Measurements from ENCODE around the gene FOXP1. TPM values are rescaled to one million over a fixed set of nuclear protein-coding genes. Genes with fewer than 3 reads are reported as not detected.

Gene FOXP1
- total RNA-seq, 4 donors from 2014 or later, result 13.2 to 46.6 (median 29.2) TPM

GRCh38 chr3:71450162-71450561 is 133.4 kb downstream of the FOXP1 start:
- in situ Hi-C loops (cut with MboI; ENCODE audit: low sequenced_read_pairs in 4 of 4) (no loop called here), intact Hi-C loops (cut with DNase I; ENCODE audit: low total_unique reads) (no loop called here)
- H3K36me3 ChIP-seq, result no peaks in the 10 kb centered on the region
- peaks cover 4 to 44% of the 10 kb centered on the region in 2 donors for H3K4me1 ChIP-seq
- no peaks in the 10 kb centered on the region for H3K27me3 ChIP-seq
- H3K9me3 ChIP-seq, result no peaks in the 10 kb centered on the region
- H3K4me3 ChIP-seq, result no peak overlapping the region
- no peak for TF ChIP-seq POLR2A (IDR thresholded peaks at IDR 0.05)
- no peak for TF ChIP-seq CTCF (IDR thresholded peaks at IDR 0.05 in 4 of 5, conservative IDR thresholded peaks at IDR 0.05 in 1 of 5)
- DNase-seq (no peak), ATAC-seq (no peak)
- no peak overlapping the region for H3K27ac ChIP-seq

GRCh38 chr3:71447803-71448202 is 135.7 kb downstream of the FOXP1 start:
- no peak overlapping the region for H3K4me3 ChIP-seq
- intact Hi-C loops (cut with DNase I; ENCODE audit: low total_unique reads) (no loop called here), in situ Hi-C loops (cut with MboI; ENCODE audit: low sequenced_read_pairs in 4 of 4) (no loop called here)
- no peaks in the 10 kb centered on the region for H3K9me3 ChIP-seq
- ATAC-seq (no peak), DNase-seq (no peak)
- H3K36me3 ChIP-seq, result no peaks in the 10 kb centered on the region
- H3K27me3 ChIP-seq, result no peaks in the 10 kb centered on the region
- peaks cover 4 to 54% of the 10 kb centered on the region in 2 donors for H3K4me1 ChIP-seq
- TF ChIP-seq CTCF (IDR thresholded peaks at IDR 0.05 in 4 of 5, conservative IDR thresholded peaks at IDR 0.05 in 1 of 5) (no peak), POLR2A (IDR thresholded peaks at IDR 0.05) (no peak)
- peak overlapping the region in 1 of 4 donors; percentile 45 for H3K27ac ChIP-seq

GRCh38 chr3:71447197-71447596 is 136.3 kb downstream of the FOXP1 start:
- ATAC-seq (peak; percentile 81 to 92), DNase-seq (peak; percentile 42 to 62)
- Histone ChIP-seq H3K4me1 (peaks cover 4 to 54% of the 10 kb centered on the region in 2 donors), H3K27ac (no peak overlapping the region), H3K4me3 (no peak overlapping the region), H3K9me3 (no peaks in the 10 kb centered on the region), H3K27me3 (no peaks in the 10 kb centered on the region), H3K36me3 (no peaks in the 10 kb centered on the region)
- intact Hi-C loops (cut with DNase I; ENCODE audit: low total_unique reads) (no loop called here), in situ Hi-C loops (cut with MboI; ENCODE audit: low sequenced_read_pairs in 4 of 4) (no loop called here)
- TF ChIP-seq CTCF (IDR thresholded peaks at IDR 0.05 in 4 of 5, conservative IDR thresholded peaks at IDR 0.05 in 1 of 5) (no peak), POLR2A (IDR thresholded peaks at IDR 0.05) (no peak)

- TF ChIP-seq POLR2A (IDR thresholded peaks at IDR 0.05) (no peak), CTCF (IDR thresholded peaks at IDR 0.05 in 4 of 5, conservative IDR thresholded peaks at IDR 0.05 in 1 of 5) (no peak)
- Histone ChIP-seq H3K9me3 (no peaks in the 10 kb centered on the region), H3K36me3 (no peaks in the 10 kb centered on the region), H3K4me1 (peaks cover 4 to 54% of the 10 kb centered on the region in 2 donors), H3K27me3 (no peaks in the 10 kb centered on the region), H3K27ac (no peak overlapping the region), H3K4me3 (no peak overlapping the region)
- in situ Hi-C loops (cut with MboI; ENCODE audit: low sequenced_read_pairs in 4 of 4) (no loop called here), intact Hi-C loops (cut with DNase I; ENCODE audit: low total_unique reads) (no loop called here)
- DNase-seq (no peak), ATAC-seq (no peak)
These were observed 136.8 kb downstream of the FOXP1 start for GRCh38 chr3:71446734-71447133.

- intact Hi-C loops (cut with DNase I; ENCODE audit: low total_unique reads), result no loop called here
- H3K4me3 ChIP-seq, result no peak overlapping the region
- no peaks in the 10 kb centered on the region for H3K9me3 ChIP-seq
- DNase-seq, result no peak
- no peaks in the 10 kb centered on the region for H3K27me3 ChIP-seq
- no peaks in the 10 kb centered on the region for H3K36me3 ChIP-seq
- no peak overlapping the region for H3K27ac ChIP-seq
- in situ Hi-C loops (cut with MboI; ENCODE audit: low sequenced_read_pairs in 4 of 4), result no loop called here
- H3K4me1 ChIP-seq, result peaks cover 4 to 54% of the 10 kb centered on the region in 2 donors
- ATAC-seq, result no peak
- no peak for TF ChIP-seq POLR2A (IDR thresholded peaks at IDR 0.05)
- TF ChIP-seq CTCF (IDR thresholded peaks at IDR 0.05 in 4 of 5, conservative IDR thresholded peaks at IDR 0.05 in 1 of 5), result no peak
These were observed 137.3 kb downstream of the FOXP1 start for GRCh38 chr3:71446260-71446659.
